Measurements from ENCODE around the gene ZNF417.

GRCh38 chr19:57903618-57904184 is 12.7 kb downstream of the ZNF417 start:
- TF ChIP-seq CTCF (IDR thresholded peaks at IDR 0.05) (no peak), POLR2A (IDR thresholded peaks at IDR 0.05) (no peak)
